HG02642 (cell line): ENCODE measurements around the gene WDR41.

Experiments used
- ATAC-seq: cut with Tn5 transposase; IDR thresholded peaks from one replicate; pipeline ENCODE4 v1.9.1; 2021; ENCODE audit warnings: mild to moderate bottlenecking; ENCODE audit not compliant: unreplicated experiment, poor library complexity

WDR41 gene

GRCh38 chr5:77449277-77449676 lies 42.8 kb downstream of the WDR41 start:
- ATAC-seq: no peak

DNA sequence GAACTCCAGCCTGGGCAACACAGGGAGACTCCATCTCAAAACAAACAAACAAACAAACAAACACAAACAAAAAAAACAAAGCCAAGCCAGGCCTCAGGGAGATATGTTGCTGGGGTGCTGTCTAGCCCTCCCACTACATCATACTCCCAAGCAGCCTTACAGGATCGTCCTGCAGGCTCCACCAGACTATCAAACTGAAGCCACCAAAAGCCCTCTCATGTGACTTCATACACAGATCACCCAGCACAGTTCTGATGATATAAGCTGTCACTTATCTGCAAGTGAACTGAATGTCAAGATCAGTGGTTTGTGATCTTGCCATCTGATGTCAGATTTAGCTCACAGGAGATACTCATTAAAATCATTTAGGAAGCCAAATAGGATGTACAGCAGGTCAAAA lies 43.3 kb downstream of the WDR41 start:
- no peak for ATAC-seq

DNA sequence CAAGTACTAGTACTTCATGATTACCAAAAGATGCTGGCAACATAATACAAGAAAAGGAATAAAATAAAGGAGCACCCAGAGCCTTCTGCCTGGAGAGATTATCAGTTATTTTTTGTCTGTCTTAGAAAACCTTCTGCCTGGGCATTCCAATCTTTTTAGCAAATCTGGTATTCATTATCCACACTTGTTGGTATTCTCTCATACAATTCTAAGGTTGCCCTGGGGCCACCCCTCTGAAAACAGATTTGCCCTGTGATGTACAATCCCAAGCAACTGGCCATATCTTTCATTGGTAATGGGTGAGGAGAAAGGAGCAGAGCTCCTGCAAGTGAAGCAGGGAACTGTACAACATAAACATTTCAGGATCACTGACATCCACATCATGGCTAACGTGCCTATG lies 47.8 kb downstream of the WDR41 start:
- no peak for ATAC-seq

DNA sequence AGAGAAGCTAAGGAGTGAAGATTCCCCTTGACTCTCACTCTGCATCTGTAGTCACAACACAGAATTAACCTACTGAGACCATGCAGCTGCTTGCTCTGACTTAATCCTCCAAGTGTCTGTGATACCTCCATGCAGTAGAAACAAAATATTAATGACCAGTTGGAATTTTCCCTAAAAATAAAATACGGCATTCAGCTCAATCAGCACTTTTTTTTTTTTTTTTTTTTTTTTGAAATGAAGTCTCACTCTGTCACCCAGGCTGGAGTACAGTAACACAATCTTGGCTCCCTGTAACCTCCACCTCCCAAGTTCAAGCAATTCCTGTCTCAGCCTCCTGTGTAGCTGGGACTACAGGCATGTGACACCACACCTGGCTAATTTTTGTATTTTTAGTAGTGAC lies 48.4 kb downstream of the WDR41 start:
- no peak for ATAC-seq

DNA sequence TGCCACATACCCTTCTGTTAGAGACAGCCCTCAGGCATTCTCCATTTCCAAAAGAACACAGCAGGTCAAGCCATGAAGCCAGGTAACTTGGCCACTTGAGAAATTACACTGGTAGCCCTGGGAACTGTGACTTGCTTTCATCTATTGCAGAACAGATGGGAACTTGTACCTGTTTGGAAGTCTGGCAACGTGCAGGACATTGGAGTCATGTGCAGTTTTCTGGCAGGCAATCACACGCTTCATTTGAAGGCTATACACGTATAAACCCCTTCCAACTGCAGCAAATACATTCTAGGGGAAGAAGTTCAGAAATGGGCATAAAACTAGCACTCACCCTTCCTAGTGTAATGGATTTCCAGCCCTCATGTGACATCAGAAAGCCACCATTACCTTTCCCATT lies 54.0 kb downstream of the WDR41 start:
- ATAC-seq: no peak

- ATAC-seq: no peak
Observed at GRCh38 chr5:77437194-77437593, 54.9 kb downstream of the WDR41 start.

DNA sequence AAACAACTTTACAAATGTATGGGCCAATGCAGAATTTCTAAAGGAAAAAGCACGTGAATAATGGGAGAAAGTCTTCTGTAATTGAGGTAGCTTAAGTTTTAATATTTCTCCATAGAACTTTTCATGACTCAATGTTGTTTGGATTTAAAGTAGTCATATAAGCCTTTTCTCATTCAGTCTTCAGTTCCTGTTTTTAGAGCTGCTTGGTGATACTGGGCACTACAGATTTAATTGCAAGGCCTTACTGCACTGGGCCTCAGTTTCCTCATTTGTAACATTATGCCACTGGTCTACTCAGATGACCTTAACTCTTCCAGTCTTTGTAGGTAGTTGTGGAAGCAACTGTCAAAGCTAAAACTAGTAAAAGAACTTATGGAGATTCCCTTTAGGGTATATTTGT lies 60.4 kb downstream of the WDR41 start:
- ATAC-seq: no peak

GRCh38 chr5:77431286-77431685 lies 60.8 kb downstream of the WDR41 start:
- ATAC-seq: no peak

- ATAC-seq: no peak
Observed at GRCh38 chr5:77430726-77431125, 61.4 kb downstream of the WDR41 start.

DNA sequence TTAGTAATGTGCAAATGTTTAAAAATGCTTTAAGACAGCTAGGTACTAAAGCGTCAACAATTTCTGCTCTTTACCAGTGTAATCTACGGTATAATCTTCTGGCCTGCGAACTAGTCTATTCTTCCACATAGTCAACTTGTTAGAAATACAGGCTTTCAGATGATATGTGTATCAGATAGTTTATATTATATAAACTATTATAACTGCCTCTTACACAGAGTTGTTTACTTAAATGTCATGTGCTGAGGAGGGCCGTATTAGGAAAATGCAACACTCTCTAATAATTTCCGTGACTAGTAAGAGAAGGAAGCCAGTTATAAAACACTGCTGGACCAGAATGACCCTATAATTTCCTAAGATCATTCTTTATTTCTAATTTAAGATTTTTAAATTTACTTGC lies 63.6 kb downstream of the WDR41 start:
- ATAC-seq: no peak

- no peak for ATAC-seq
Observed at GRCh38 chr5:77427998-77428397, 64.1 kb downstream of the WDR41 start.

- no peak for ATAC-seq
Observed at GRCh38 chr5:77426670-77427069, 65.4 kb downstream of the WDR41 start.

- ATAC-seq: no peak
Observed at GRCh38 chr5:77425998-77426659, 66.0 kb downstream of the WDR41 start.

GRCh38 chr5:77425420-77425819 lies 66.7 kb downstream of the WDR41 start:
- ATAC-seq: no peak

- no peak for ATAC-seq
Observed at GRCh38 chr5:77424921-77425320, 67.2 kb downstream of the WDR41 start.

- no peak for ATAC-seq
Observed at GRCh38 chr5:77423022-77423750, 68.9 kb downstream of the WDR41 start.

DNA sequence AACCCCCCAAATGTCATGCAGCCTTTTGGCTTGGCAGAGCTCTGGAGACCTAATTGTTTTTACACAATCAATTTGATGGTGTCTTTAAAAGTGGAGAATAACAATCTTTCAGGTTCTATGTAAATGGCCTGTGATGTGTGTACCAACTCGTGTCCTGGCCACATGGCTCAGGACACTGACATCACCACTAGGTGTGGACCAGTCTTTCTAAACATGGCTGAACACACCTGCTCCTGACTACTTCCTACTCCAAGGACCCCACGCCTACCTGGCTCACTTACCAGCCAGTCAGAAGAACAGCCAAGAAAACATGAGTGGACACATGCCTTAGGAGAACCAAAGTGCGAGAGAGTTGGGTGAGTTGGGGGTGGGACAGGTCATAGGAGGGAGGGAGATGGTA lies 71.2 kb downstream of the WDR41 start:
- ATAC-seq: no peak

GRCh38 chr5:77419644-77420582 lies 72.2 kb downstream of the WDR41 start:
- no peak for ATAC-seq

DNA sequence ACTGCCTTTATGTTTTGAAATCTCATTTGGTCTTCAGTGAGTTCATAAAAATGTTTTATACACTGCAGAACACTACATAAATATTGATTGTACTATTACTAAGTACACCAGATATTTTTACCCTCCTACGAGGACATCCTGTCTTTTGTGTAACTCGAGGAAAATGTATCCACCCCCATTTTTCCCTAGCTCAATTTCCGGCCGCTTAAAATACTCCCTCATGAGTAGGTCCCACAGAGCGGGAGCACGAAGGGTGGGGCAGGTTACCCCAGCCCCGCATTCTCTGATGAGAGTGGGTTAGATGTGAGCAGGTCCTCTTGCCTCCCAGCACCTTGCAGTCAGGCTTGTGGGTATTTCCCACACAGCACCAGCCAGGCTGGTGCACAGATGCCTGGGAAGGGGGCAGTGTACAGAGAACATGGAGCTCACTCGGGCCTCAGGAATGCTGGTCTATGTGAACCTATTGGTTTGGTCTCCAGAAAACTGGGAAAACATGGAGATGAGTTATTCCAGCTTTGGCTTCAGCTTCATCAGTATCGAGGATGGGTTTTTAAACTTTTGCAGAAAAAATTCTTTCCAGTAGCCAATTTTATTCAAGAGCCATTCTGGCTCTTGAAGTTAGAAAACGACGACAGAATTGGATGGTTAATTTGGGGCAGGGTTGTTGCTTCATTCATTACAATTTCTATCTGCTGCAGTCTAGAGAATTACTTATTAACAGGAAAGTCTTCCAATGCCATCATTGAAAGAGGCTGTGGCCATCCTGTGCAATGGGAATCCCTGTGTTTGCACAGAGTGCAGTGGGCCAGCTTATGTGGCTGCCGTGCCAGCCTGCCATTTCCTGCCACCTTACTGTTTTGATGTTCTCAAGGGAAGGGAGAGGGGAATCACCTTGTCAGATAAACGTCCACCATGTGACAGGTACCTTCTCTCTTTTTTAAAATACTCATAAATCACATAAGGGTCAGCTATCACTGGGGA lies 73.2 kb downstream of the WDR41 start:
- ATAC-seq: no peak

DNA sequence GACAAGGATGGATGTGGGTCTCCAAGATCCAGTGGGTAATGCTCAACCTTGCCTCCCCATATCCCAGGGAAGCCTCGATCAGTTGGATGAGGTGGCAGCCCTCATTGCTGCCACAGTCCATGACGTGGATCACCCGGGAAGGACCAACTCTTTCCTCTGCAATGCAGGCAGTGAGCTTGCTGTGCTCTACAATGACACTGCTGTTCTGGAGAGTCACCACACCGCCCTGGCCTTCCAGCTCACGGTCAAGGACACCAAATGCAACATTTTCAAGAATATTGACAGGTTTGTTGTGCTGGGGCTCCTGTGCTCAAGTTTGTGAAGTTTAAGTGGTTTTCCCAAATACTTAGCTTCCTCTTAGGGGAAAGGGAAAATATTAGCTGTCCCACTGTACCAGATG lies 74.0 kb downstream of the WDR41 start:
- ATAC-seq: no peak
